GM18873 (cell line): Measurements from ENCODE around the gene TIRAP.

Experiments used
- ATAC-seq: cut with Tn5 transposase; IDR thresholded peaks from one replicate; pipeline ENCODE4 v1.9.1; 2021; ENCODE audit warnings: mild to moderate bottlenecking, moderate library complexity, moderate number of reproducible peaks; ENCODE audit not compliant: unreplicated experiment, low FRiP score

The TIRAP gene

DNA sequence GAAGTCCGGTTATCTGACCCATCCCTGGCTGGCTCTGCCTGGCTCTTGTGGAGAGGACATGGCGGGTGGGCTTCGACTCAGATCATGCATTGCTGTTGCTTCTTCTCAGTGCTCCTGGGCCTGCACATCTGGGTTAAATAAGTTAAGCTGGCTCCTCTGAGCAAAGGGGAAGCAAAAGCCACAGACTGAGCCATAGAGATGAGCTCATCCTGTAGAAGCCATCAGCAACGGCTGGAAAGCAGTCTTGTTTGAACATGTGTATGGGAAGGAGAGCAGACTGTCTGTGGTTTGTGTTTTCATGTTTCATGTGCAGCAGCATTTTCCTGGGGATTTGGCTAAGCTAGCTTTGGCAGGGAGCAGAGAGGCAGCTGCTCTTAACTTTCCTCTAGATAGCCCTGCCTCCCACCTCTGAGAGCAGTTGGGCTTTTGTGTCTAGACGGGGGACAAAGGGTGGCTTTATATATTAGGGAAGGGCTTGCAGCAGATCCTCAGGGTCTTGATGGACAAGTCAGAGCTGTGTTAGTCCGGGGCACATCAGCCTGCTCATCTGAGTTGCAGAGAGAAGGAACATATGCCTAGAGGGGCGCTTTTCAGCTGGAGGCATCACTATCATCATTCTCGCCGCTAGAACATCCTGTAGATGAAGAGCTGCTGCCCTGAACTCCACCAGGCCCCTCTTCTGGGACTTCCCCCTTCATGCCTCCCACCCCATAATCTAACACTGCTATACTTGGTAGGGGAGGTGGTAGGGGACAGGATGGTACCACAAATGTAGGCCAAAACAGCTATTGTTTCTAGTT lies 35.9 kb downstream of the TIRAP start:
- peak; percentile 75 for ATAC-seq

GRCh38 chr11:126319374-126319740 lies 36.5 kb downstream of the TIRAP start:
- no peak for ATAC-seq

GRCh38 chr11:126322996-126323395 lies 40.1 kb downstream of the TIRAP start:
- ATAC-seq = no peak

GRCh38 chr11:126327281-126328000 lies 44.5 kb downstream of the TIRAP start:
- ATAC-seq = no peak

- ATAC-seq = no peak
Observed at GRCh38 chr11:126328001-126328390, 45.1 kb downstream of the TIRAP start.

GRCh38 chr11:126328444-126328843 lies 45.6 kb downstream of the TIRAP start:
- ATAC-seq = no peak

- ATAC-seq = no peak
Observed at GRCh38 chr11:126328938-126329643, 46.2 kb downstream of the TIRAP start.

DNA sequence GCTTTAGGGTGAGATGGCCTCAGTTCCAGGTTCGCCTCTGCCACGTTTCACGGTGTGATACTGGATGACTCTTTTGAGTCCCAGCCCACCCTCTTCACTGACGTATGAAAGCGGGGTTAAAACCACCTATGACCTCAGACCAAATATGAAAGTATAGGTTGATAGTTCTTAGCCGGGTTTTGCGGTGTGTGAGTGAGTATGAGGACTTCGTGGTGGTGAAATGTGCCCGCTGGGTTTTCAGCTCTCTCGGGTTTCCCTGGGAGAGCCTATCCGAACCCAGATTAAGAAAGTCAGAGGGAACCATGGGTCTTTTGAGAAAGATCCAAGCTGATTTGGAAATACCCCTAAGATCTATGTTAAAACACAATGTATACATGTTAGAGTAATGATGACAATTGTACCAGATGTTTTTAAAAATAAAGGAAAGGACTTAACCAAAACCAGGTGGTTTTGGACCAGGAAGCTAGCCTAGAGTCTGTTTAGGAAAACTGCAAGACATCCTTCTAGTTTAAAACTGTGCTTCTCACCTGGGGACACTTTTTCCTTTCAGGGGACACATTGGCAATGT lies 46.8 kb downstream of the TIRAP start:
- ATAC-seq = no peak

GRCh38 chr11:126331286-126331685 lies 48.4 kb downstream of the TIRAP start:
- no peak for ATAC-seq

- ATAC-seq = no peak
Observed at GRCh38 chr11:126332221-126332711, 49.4 kb downstream of the TIRAP start.

- ATAC-seq = no peak
Observed at GRCh38 chr11:126333142-126333541, 50.2 kb downstream of the TIRAP start.

- ATAC-seq = no peak
Observed at GRCh38 chr11:126334659-126335462, 52.0 kb downstream of the TIRAP start.

DNA sequence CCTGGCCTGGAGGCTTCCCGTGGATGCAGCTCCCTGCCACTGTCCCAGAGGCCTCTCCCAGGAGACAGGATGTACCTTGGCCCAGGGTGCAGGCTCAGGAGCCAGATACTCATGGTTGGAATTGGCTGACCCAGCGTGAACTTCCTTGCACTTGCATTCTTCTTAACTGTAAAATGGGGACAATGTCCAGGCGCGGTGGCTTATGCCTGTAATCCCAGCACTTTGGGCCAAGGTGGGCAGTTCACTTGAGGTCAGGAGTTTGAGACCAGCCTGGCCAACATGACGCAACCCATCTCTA lies 52.5 kb downstream of the TIRAP start:
- no peak for ATAC-seq

- no peak for ATAC-seq
Observed at GRCh38 chr11:126336138-126336541, 53.2 kb downstream of the TIRAP start.

- ATAC-seq = no peak
Observed at GRCh38 chr11:126336671-126337101, 53.8 kb downstream of the TIRAP start.

- no peak for ATAC-seq
Observed at GRCh38 chr11:126337126-126337473, 54.2 kb downstream of the TIRAP start.

DNA sequence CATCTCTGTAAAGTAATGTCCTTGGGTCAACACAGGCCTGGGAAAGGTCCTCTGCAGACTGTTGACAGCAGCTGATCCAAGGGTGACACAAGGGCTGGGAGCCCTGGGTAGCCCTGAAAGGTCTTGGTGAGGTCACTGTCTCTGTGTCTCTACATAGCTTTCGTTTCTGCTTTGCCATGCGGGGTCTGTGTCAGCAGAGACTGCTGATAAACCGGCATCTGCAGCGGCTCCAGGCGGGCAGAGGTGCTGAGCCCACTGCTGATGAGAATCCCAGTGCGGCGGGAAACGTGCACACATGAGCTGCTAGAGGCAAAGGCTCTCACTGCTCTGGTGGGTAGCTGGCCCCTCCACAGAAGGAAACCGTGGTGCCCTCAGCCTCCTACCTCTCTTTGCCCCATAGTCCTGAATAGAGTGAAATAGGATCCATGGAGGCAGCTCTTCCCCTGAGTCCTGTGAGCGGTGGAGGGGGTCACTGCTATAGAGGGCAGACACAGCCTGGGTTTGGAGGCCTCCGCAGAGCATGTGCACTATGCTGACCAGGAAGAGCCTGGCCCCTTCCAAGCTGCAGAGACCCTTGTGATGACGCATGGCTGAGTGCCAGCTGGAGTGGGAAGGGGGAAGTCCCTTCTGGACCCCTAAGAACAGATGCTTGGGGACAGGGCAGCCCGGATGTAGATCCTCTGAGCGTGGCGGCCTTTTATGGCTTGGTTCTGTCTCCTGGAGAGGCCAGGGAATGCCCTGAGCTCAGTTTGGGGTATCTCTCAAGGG lies 54.8 kb downstream of the TIRAP start:
- no peak for ATAC-seq

GRCh38 chr11:126338346-126339055 lies 55.6 kb downstream of the TIRAP start:
- ATAC-seq = no peak
